Activated CD8-positive, alpha-beta T cell treated with anti-CD3 and anti-CD28 coated beads for 36 hours (primary cell): ENCODE data around the gene MCOLN2. TPM values are rescaled to one million over a fixed set of nuclear protein-coding genes. Genes with fewer than 3 reads are reported as not detected.

ENCODE experiments used
- ATAC-seq: fragments of 200-7000 bp; cut with Tn5 transposase; one replicate; pipeline ENCODE4 v1.10.0; 2021; ENCODE audit warnings: mild to moderate bottlenecking, moderate library complexity
- CTCF ChIA-PET: fragments of 350-600 bp; sonication (Branson Sonifier 250); formaldehyde crosslinking; loops from one replicate; lab custom pipeline; 2021; ENCODE audit warnings: antibody characterized with exemption; lab: Charles Lee
- POLR2A ChIA-PET: fragments of 350-600 bp; sonication (Branson Sonifier 250); formaldehyde crosslinking; loops from one replicate; lab custom pipeline; 2021; ENCODE audit warnings: antibody characterized with exemption; lab: Charles Lee
- DNase-seq: peaks from one replicate; pipeline ENCODE4 v3.0.0-alpha.2; 2020
- H3K27ac Mint-ChIP-seq: one replicate; pipeline ENCODE4 v1.8.0; 2021; ENCODE audit warnings: mild to moderate bottlenecking, mixed read lengths
- H3K27me3 Mint-ChIP-seq: one replicate; pipeline ENCODE4 v1.8.0; 2021; ENCODE audit warnings: mixed read lengths
- H3K36me3 Mint-ChIP-seq: one replicate; pipeline ENCODE4 v1.8.0; 2021; ENCODE audit warnings: low read depth, mixed read lengths
- H3K4me1 Mint-ChIP-seq: one replicate; pipeline ENCODE4 v1.8.0; 2021; ENCODE audit warnings: low read depth, mixed read lengths
- H3K4me3 Mint-ChIP-seq: one replicate; pipeline ENCODE4 v1.8.0; 2021; ENCODE audit warnings: mild to moderate bottlenecking, moderate library complexity, mixed read lengths
- H3K9me3 Mint-ChIP-seq: one replicate; pipeline ENCODE4 v1.8.0; 2021; ENCODE audit warnings: mixed read lengths
- intact Hi-C: fragments of 100-400 bp; cut with micrococcal nuclease; formaldehyde crosslinking; loops from one replicate; pipeline ENCODE4 v1.10.0; 2022
- total RNA-seq, 2 experiments: library from RNA; stranded (reverse); gene quantifications; one replicate each; pipeline ENCODE4 v1.2.3, GENCODE V29; 2021
- TF ChIP-seq, protein P1 (sequence below): fragments of 200-600 bp; IDR thresholded peaks from one replicate; pipeline ENCODE4 v1.8.0; 2022; ENCODE audit warnings: antibody characterized with exemption, mild to moderate bottlenecking

MCOLN2 gene
- total RNA-seq, 2 experiments from 2014 or later: 15.7 to 17.8 TPM

- Mint-ChIP-seq H3K4me3 (no peak overlapping the region), H3K9me3 (no peaks in the 10 kb centered on the region), H3K36me3 (no peaks in the 10 kb centered on the region), H3K27me3 (peaks cover 3% of the 10 kb centered on the region), H3K4me1 (no peaks in the 10 kb centered on the region), H3K27ac (no peak overlapping the region)
- ChIA-PET CTCF (interaction anchor here (0.6 to 4.5 kb wide), 9 partner anchors 12 to 199 kb away, joined by 3 to 20 read pairs (median 3); no protein-coding TSS in a partner anchor), POLR2A (no interaction called here)
- intact Hi-C loops: no loop called here
- TF ChIP-seq, protein P1, sequence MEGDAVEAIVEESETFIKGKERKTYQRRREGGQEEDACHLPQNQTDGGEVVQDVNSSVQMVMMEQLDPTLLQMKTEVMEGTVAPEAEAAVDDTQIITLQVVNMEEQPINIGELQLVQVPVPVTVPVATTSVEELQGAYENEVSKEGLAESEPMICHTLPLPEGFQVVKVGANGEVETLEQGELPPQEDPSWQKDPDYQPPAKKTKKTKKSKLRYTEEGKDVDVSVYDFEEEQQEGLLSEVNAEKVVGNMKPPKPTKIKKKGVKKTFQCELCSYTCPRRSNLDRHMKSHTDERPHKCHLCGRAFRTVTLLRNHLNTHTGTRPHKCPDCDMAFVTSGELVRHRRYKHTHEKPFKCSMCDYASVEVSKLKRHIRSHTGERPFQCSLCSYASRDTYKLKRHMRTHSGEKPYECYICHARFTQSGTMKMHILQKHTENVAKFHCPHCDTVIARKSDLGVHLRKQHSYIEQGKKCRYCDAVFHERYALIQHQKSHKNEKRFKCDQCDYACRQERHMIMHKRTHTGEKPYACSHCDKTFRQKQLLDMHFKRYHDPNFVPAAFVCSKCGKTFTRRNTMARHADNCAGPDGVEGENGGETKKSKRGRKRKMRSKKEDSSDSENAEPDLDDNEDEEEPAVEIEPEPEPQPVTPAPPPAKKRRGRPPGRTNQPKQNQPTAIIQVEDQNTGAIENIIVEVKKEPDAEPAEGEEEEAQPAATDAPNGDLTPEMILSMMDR: no peak
- no peak for DNase-seq
- no peak for ATAC-seq
These were observed 73.6 kb downstream of the MCOLN2 start for GRCh38 chr1:84923317-84923716.

DNA sequence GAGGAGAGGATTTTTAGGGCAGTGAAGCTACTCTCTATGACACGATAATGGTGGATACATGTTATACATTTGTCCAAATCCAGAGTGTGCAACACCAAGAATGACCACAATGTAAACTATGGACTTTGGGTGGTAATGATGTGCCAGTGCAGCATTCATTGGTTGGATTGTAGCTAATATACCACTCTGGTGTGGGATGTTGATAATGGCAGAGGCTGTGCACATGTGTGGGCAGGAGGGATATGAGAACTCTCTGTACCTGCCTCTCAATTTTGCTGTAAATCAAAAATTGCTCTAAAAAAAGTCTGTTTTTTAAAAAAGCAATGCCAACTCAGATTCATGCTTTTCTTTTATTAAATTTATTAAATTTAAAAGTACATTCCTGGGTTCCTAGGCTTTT, 76.8 kb downstream of the MCOLN2 start:
- no peak overlapping the region for H3K27ac Mint-ChIP-seq
- POLR2A ChIA-PET: no interaction called here
- CTCF ChIA-PET: interaction anchor here (4.5 kb wide), 1 partner anchor 138 kb away, joined by 16 read pairs; no protein-coding TSS in a partner anchor
- TF ChIP-seq, protein P1: no peak
- H3K27me3 Mint-ChIP-seq: peaks cover 3% of the 10 kb centered on the region
- DNase-seq: no peak
- H3K36me3 Mint-ChIP-seq: no peaks in the 10 kb centered on the region
- intact Hi-C loops: no loop called here
- no peaks in the 10 kb centered on the region for H3K9me3 Mint-ChIP-seq
- no peaks in the 10 kb centered on the region for H3K4me1 Mint-ChIP-seq
- ATAC-seq: no peak
- H3K4me3 Mint-ChIP-seq: no peak overlapping the region

- Mint-ChIP-seq H3K4me3 (no peak overlapping the region), H3K9me3 (no peaks in the 10 kb centered on the region), H3K27ac (no peak overlapping the region), H3K4me1 (no peaks in the 10 kb centered on the region), H3K36me3 (no peaks in the 10 kb centered on the region), H3K27me3 (peaks cover 3% of the 10 kb centered on the region)
- intact Hi-C loops: no loop called here
- DNase-seq (no peak), ATAC-seq (no peak)
- TF ChIP-seq, protein P1: no peak
- CTCF ChIA-PET: interaction anchor here (1.0 kb wide), 2 partner anchors 16 to 184 kb away, joined by 3 read pairs; no protein-coding TSS in a partner anchor
- POLR2A ChIA-PET: no interaction called here
These were observed 77.4 kb downstream of the MCOLN2 start for GRCh38 chr1:84919461-84919970.

GRCh38 chr1:84918726-84919336, 78.1 kb downstream of the MCOLN2 start:
- Mint-ChIP-seq H3K4me3 (no peak overlapping the region), H3K27ac (no peak overlapping the region), H3K36me3 (no peaks in the 10 kb centered on the region), H3K27me3 (peaks cover 3% of the 10 kb centered on the region), H3K4me1 (no peaks in the 10 kb centered on the region), H3K9me3 (no peaks in the 10 kb centered on the region)
- DNase-seq: no peak
- POLR2A ChIA-PET: no interaction called here
- intact Hi-C loops: no loop called here
- TF ChIP-seq, protein P1: no peak
- CTCF ChIA-PET: interaction anchor here (1.0 kb wide), 2 partner anchors 17 to 184 kb away, joined by 3 read pairs; no protein-coding TSS in a partner anchor
- ATAC-seq: no peak

DNA sequence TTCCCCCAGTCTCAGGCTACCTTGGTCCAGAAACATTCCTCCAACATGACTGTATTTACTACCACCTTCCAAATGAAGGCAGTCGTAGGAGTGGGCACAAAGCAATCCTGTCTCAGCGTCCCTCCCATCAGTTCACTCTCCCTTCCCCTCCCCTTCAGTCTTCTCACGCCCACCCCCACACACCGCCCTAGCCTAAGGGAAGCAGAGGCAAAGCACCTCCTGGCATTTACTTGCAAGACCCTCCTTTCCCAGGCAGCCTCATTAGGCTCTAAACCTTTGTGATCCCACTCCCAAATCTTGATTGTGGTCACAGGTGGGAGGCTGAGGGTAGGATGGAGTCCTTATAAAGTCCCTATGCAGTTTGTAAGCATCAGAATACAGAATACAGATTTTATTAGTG, 80.0 kb downstream of the MCOLN2 start:
- Mint-ChIP-seq H3K4me3 (no peak overlapping the region), H3K27me3 (peaks cover 3% of the 10 kb centered on the region), H3K4me1 (no peaks in the 10 kb centered on the region), H3K9me3 (no peaks in the 10 kb centered on the region), H3K36me3 (no peaks in the 10 kb centered on the region), H3K27ac (no peak overlapping the region)
- POLR2A ChIA-PET: no interaction called here
- intact Hi-C loops: no loop called here
- DNase-seq (no peak), ATAC-seq (no peak)
- CTCF ChIA-PET: no interaction called here
- TF ChIP-seq, protein P1: no peak
